Endothelial cell of umbilical vein (primary cell): ENCODE data around the gene CAMTA1. TPM values are rescaled to one million over a fixed set of nuclear protein-coding genes. Genes with fewer than 3 reads are reported as not detected.

Source experiments
- BruUV-seq: library from RNA; stranded (reverse); fragments of 400-500 nt; replicated peaks from 2 replicates; lab custom pipeline; 2021; lab: Mats Ljungman, UMichigan
- CTCF ChIA-PET: fragments of 300-600, 350-600 bp; sonication (Branson Sonifier 250); formaldehyde crosslinking; loops from one replicate; lab custom pipeline; 2021; ENCODE audit warnings: antibody characterized with exemption, inconsistent platforms; lab: Charles Lee
- POLR2A ChIA-PET: fragments of 300-600, 350-600 bp; sonication (Branson Sonifier 250); formaldehyde crosslinking; loops from one replicate; lab custom pipeline; 2021; ENCODE audit warnings: antibody characterized with exemption, inconsistent platforms; lab: Charles Lee
- DNase-seq: peaks from one replicate; pipeline ENCODE4 v3.0.0-alpha.2; 2011; ENCODE audit warnings: low read depth, low spot score
- FAIRE-seq: peaks from 2 replicates; lab custom pipeline; 2011; peaks lifted over from hg19 to GRCh38; lab: Jason Lieb, UNC
- H2AFZ ChIP-seq: 2 replicates; pipeline ENCODE4 v1.6.0; 2012; ENCODE audit warnings: low read depth, low read length, control low read depth, inconsistent platforms
- H3K27ac ChIP-seq: 2 replicates; pipeline ENCODE4 v1.5.1; 2011; ENCODE audit warnings: low read depth, mild to moderate bottlenecking, control low read depth, low read length, moderate library complexity; ENCODE audit not compliant: insufficient read depth
- H3K27me3 ChIP-seq, 2 experiments: 2 replicates each; pipeline versions ENCODE4 v1.6.0 to v1.6.1; 2011; ENCODE audit warnings: low read length in 2 of 2, mixed read lengths in 1 of 2; ENCODE audit not compliant: control insufficient read depth in 2 of 2, insufficient read depth in 2 of 2
- H3K36me3 ChIP-seq, 2 experiments: 2 replicates in 1 of 2; 3 replicates in 1 of 2; pipeline ENCODE4 v1.5.1; 2011; ENCODE audit warnings: low read length in 2 of 2, mild to moderate bottlenecking in 1 of 2, moderate library complexity in 1 of 2; ENCODE audit not compliant: control insufficient read depth in 2 of 2, insufficient read depth in 2 of 2; ENCODE audit errors: extremely low read depth in 1 of 2
- H3K4me1 ChIP-seq: 3 replicates; pipeline ENCODE4 v1.5.1; 2011; ENCODE audit warnings: mild to moderate bottlenecking, low read length; ENCODE audit not compliant: control insufficient read depth, insufficient read depth; ENCODE audit errors: extremely low read depth
- H3K4me2 ChIP-seq: 2 replicates; pipeline ENCODE4 v1.6.1; 2011; ENCODE audit warnings: low read length, control low read depth, mixed read lengths; ENCODE audit not compliant: insufficient read depth
- H3K4me3 ChIP-seq, 3 experiments: fragments of 200-600 bp in 1 of 3; sonication (generic), shearing (Covaris generic) in 1 of 3; replicated peaks in 1 of 3; 2 replicates each; pipeline ENCODE4 v1.5.1; 2011 to 2016; ENCODE audit warnings: control low read depth in 3 of 3, low read length in 3 of 3, mild to moderate bottlenecking in 2 of 3, inconsistent platforms in 1 of 3, low read depth in 1 of 3, moderate library complexity in 1 of 3; ENCODE audit not compliant: insufficient read depth in 1 of 3
- H3K79me2 ChIP-seq: 2 replicates; pipeline ENCODE4 v1.6.0; 2012; ENCODE audit warnings: low read length, inconsistent platforms; ENCODE audit not compliant: control insufficient read depth, insufficient read depth
- H3K9ac ChIP-seq: replicated peaks from 2 replicates; pipeline ENCODE3; 2011; ENCODE audit warnings: low read length, control low read depth; ENCODE audit not compliant: insufficient read depth; ENCODE audit errors: extremely low read depth
- H3K9me1 ChIP-seq: replicated peaks from 3 replicates; pipeline ENCODE4 v1.6.0; 2011; ENCODE audit warnings: mild to moderate bottlenecking, low read length; ENCODE audit not compliant: control insufficient read depth, insufficient read depth; ENCODE audit errors: extremely low read depth
- H3K9me3 ChIP-seq: replicated peaks from 2 replicates; pipeline ENCODE4 v1.5.1; 2012; ENCODE audit warnings: low read length, inconsistent platforms; ENCODE audit not compliant: control insufficient read depth, insufficient read depth
- H4K20me1 ChIP-seq: replicated peaks from 2 replicates; pipeline ENCODE3; 2011; ENCODE audit warnings: mild to moderate bottlenecking, low read length; ENCODE audit not compliant: control insufficient read depth, insufficient read depth; ENCODE audit errors: extremely low read depth
- EZH2 ChIP-seq: IDR thresholded peaks from 2 replicates; pipeline ENCODE4 v1.6.1; 2012; ENCODE audit warnings: borderline replicate concordance, low read depth, mild to moderate bottlenecking, moderate library complexity, low read length, inconsistent platforms; ENCODE audit not compliant: severe bottlenecking
- FOS ChIP-seq: IDR thresholded peaks from 2 replicates; pipeline ENCODE4 v1.6.1; 2011; ENCODE audit warnings: mild to moderate bottlenecking, low read length, moderate library complexity, borderline replicate concordance; ENCODE audit not compliant: insufficient read depth
- GATA2 ChIP-seq: IDR thresholded peaks from 2 replicates; pipeline ENCODE4 v1.7.0; 2011; ENCODE audit warnings: low read depth, mild to moderate bottlenecking, moderate library complexity, mixed read lengths, low read length; ENCODE audit not compliant: insufficient read length, insufficient read depth
- JUN ChIP-seq: IDR thresholded peaks from 2 replicates; pipeline ENCODE4 v1.6.1; 2011; ENCODE audit warnings: borderline replicate concordance, low read depth; ENCODE audit not compliant: insufficient read length, insufficient read depth
- MYC ChIP-seq: IDR thresholded peaks from one replicate; pipeline ENCODE4 v1.6.1; 2011; ENCODE audit warnings: mild to moderate bottlenecking, low read depth, low read length
- POLR2A ChIP-seq: IDR thresholded peaks from 2 replicates; pipeline ENCODE4 v1.6.1; 2012; ENCODE audit warnings: low read depth, mild to moderate bottlenecking, control low read depth, low read length
- POLR2AphosphoS5 ChIP-seq: IDR thresholded peaks from 2 replicates; pipeline ENCODE4 v1.6.1; 2012; ENCODE audit warnings: low read depth, mild to moderate bottlenecking, control low read depth, low read length, moderate library complexity; ENCODE audit not compliant: insufficient read depth
- dilution Hi-C: fragments of 300-500 bp; cut with MboI; formaldehyde crosslinking; loops from one replicate; pipeline ENCODE4 v1.15.0; 2019; ENCODE audit warnings: low sequenced_read_pairs; ENCODE audit not compliant: extremely low pct_ligation_motif_present
- intact Hi-C: fragments of 100-400 bp; cut with micrococcal nuclease; formaldehyde crosslinking; loops from one replicate; pipeline ENCODE4 v1.10.0; 2022
- polyA plus RNA-seq, 4 experiments: library from polyadenylated mRNA; depleted of rRNA in 3 of 4; stranded (reverse) in 3 of 4; unstranded in 1 of 4; fragments of >200 nt; gene quantifications; 2 replicates each; pipeline versions ENCODE4 v1.2.1 to v1.2.3, GENCODE V29; 2011 to 2012; ENCODE audit warnings: missing spikeins in 1 of 4
- total RNA-seq: library from RNA; stranded (reverse); gene quantifications from 2 replicates; pipeline ENCODE4 v1.2.3, GENCODE V29; 2021
- TF ChIP-seq, protein P1 (sequence below), 2 donors: IDR thresholded peaks; 1 replicate in 1 of 2; 2 replicates in 1 of 2; pipeline ENCODE4 v1.5.1; 2011; ENCODE audit warnings: low read length in 2 of 2, mild to moderate bottlenecking in 2 of 2, moderate library complexity in 2 of 2, control low read depth in 1 of 2, inconsistent platforms in 1 of 2, low read depth in 1 of 2; ENCODE audit not compliant: insufficient read depth in 1 of 2; ENCODE audit errors: extremely low read depth in 1 of 2
- TF ChIP-seq, protein P2 (sequence below): IDR thresholded peaks from 2 replicates; pipeline ENCODE4 v1.6.1; 2011; ENCODE audit not compliant: insufficient read depth, insufficient read length

CAMTA1 gene
- total and polyA plus RNA-seq, 2 donors (not counting 3 experiments of a cell fraction or from before 2014, with no cell fraction given): 50.8 to 92.7 TPM

DNA sequence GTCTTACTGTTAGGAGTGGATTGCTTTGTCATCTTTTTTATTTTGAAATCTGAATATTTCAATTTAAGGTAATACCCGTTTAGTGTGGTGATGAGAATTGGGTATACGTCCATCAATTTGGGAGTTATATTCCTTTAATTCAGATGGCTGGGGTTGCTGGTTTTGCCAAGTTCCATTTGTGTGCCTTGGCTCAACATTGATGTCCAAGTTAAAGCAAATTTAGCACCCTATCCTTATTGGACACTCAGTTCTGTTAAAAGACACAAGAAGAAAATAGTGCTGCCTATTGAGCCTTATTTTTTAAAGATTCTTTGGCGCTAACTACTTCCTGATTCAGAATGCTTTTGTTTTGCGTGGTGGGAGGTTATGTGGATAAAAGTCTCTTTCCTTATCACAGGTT lies 40.6 kb downstream of the CAMTA1 start:
- ChIA-PET POLR2A (no interaction called here), CTCF (no interaction called here)
- H3K9ac ChIP-seq: no peak overlapping the region
- TF ChIP-seq, protein P1, sequence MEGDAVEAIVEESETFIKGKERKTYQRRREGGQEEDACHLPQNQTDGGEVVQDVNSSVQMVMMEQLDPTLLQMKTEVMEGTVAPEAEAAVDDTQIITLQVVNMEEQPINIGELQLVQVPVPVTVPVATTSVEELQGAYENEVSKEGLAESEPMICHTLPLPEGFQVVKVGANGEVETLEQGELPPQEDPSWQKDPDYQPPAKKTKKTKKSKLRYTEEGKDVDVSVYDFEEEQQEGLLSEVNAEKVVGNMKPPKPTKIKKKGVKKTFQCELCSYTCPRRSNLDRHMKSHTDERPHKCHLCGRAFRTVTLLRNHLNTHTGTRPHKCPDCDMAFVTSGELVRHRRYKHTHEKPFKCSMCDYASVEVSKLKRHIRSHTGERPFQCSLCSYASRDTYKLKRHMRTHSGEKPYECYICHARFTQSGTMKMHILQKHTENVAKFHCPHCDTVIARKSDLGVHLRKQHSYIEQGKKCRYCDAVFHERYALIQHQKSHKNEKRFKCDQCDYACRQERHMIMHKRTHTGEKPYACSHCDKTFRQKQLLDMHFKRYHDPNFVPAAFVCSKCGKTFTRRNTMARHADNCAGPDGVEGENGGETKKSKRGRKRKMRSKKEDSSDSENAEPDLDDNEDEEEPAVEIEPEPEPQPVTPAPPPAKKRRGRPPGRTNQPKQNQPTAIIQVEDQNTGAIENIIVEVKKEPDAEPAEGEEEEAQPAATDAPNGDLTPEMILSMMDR (IDR thresholded peaks at IDR 0.05; ENCODE audit: extremely low read depth in 1 of 2, insufficient read depth in 1 of 2, low read depth in 1 of 2, low read length in 2 of 2): no peak
- no peak for TF ChIP-seq POLR2A
- TF ChIP-seq, protein P2, sequence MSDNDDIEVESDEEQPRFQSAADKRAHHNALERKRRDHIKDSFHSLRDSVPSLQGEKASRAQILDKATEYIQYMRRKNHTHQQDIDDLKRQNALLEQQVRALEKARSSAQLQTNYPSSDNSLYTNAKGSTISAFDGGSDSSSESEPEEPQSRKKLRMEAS: no peak
- no peak for TF ChIP-seq MYC
- TF ChIP-seq GATA2: no peak
- no peak for TF ChIP-seq FOS
- no peak for TF ChIP-seq EZH2
- TF ChIP-seq JUN: no peak
- TF ChIP-seq POLR2AphosphoS5: no peak
- FAIRE-seq: no peak
- H3K4me1 ChIP-seq: peaks cover under 1% of the 10 kb centered on the region
- H3K36me3 ChIP-seq: no peaks in the 10 kb centered on the region
- peak; percentile 36 for DNase-seq
- no peaks in the 10 kb centered on the region for H4K20me1 ChIP-seq
- intact Hi-C loops (no loop called here), dilution Hi-C loops (no loop called here)
- H3K4me2 ChIP-seq: no peak overlapping the region
- no peaks in the 10 kb centered on the region for H3K9me3 ChIP-seq
- H3K27me3 ChIP-seq: no peaks in the 10 kb centered on the region
- H2AFZ ChIP-seq: no peak overlapping the region
- no peak overlapping the region for H3K27ac ChIP-seq
- no TSS peak for BruUV-seq
- peaks cover 5% of the 10 kb centered on the region for H3K79me2 ChIP-seq
- no peak overlapping the region for H3K4me3 ChIP-seq
- H3K9me1 ChIP-seq: no peaks in the 10 kb centered on the region
